CD4-positive, alpha-beta T cell (primary cell): ENCODE data around the gene EFS. TPM values are rescaled to one million over a fixed set of nuclear protein-coding genes. Genes with fewer than 3 reads are reported as not detected.
"Not testable (repeated sequence)": the region's sequence is repeated elsewhere in the genome, so short reads cannot be mapped to it uniquely, and the experiment has no call there.

Source experiments
- ATAC-seq: fragments of 200-7000 bp; cut with Tn5 transposase; one replicate; pipeline ENCODE4 v1.10.0; 2022; ENCODE audit warnings: mild to moderate bottlenecking; ENCODE audit not compliant: poor library complexity
- CTCF ChIA-PET: fragments of 350-600 bp; sonication (Branson Sonifier 250); formaldehyde crosslinking; loops from one replicate; lab custom pipeline; 2021; ENCODE audit warnings: antibody characterized with exemption, inconsistent platforms; lab: Charles Lee
- POLR2A ChIA-PET: fragments of 350-600 bp; sonication (Branson Sonifier 250); formaldehyde crosslinking; loops from one replicate; lab custom pipeline; 2021; ENCODE audit warnings: antibody characterized with exemption, inconsistent platforms; lab: Charles Lee
- DNase-seq, 14 experiments: peaks; one replicate each; pipeline ENCODE4 v3.0.0-alpha.2; 2013 to 2020; ENCODE audit warnings: mixed read lengths in 2 of 14
- H3K27ac ChIP-seq, 2 donors: one replicate each; pipeline versions ENCODE4 v1.5.1 to v1.7.0; 2013; ENCODE audit warnings: low read length in 2 of 2, low read depth in 1 of 2, mild to moderate bottlenecking in 1 of 2
- H3K27me3 ChIP-seq, 2 experiments: 1 replicate in 1 of 2; 2 replicates in 1 of 2; pipeline versions ENCODE4 v1.6.1 to v1.7.0; 2013; ENCODE audit warnings: low read length in 2 of 2, control low read depth in 1 of 2, mild to moderate bottlenecking in 1 of 2, moderate library complexity in 1 of 2; ENCODE audit not compliant: insufficient read depth in 2 of 2, control insufficient read depth in 1 of 2
- H3K36me3 ChIP-seq: one replicate; pipeline ENCODE4 v1.6.1; 2013; ENCODE audit warnings: low read length, control low read depth; ENCODE audit not compliant: insufficient read depth
- H3K4me1 ChIP-seq: one replicate; pipeline ENCODE4 v1.6.1; 2013; ENCODE audit warnings: low read length, control low read depth; ENCODE audit not compliant: insufficient read depth
- H3K4me3 ChIP-seq: one replicate; pipeline ENCODE4 v1.5.1; 2013; ENCODE audit warnings: mild to moderate bottlenecking, low read length, moderate library complexity
- H3K9me3 ChIP-seq, 2 experiments: 1 replicate in 1 of 2; 2 replicates in 1 of 2; pipeline versions ENCODE4 v1.6.1 to v1.7.0; 2013; ENCODE audit warnings: low read length in 2 of 2, mild to moderate bottlenecking in 2 of 2, control low read depth in 1 of 2, moderate library complexity in 1 of 2; ENCODE audit not compliant: control insufficient read depth in 1 of 2, insufficient read depth in 1 of 2
- H3K27ac Mint-ChIP-seq: one replicate; pipeline ENCODE4 v1.8.0; 2020; ENCODE audit warnings: mixed read lengths
- H3K27me3 Mint-ChIP-seq: one replicate; pipeline ENCODE4 v1.8.0; 2021; ENCODE audit warnings: mixed read lengths
- H3K36me3 Mint-ChIP-seq: one replicate; pipeline ENCODE4 v1.8.0; 2021; ENCODE audit warnings: low read depth, mixed read lengths
- H3K4me1 Mint-ChIP-seq: one replicate; pipeline ENCODE4 v1.8.0; 2021; ENCODE audit warnings: low read depth, mixed read lengths
- H3K4me3 Mint-ChIP-seq: one replicate; pipeline ENCODE4 v1.8.0; 2020; ENCODE audit warnings: mild to moderate bottlenecking, mixed read lengths
- H3K9me3 Mint-ChIP-seq: one replicate; pipeline ENCODE4 v1.8.0; 2020; ENCODE audit warnings: mixed read lengths
- intact Hi-C, 2 experiments: fragments of 100-400 bp; cut with DNase I in 1 of 2; cut with micrococcal nuclease in 1 of 2; formaldehyde crosslinking; loops; one replicate each; pipeline versions ENCODE4 v1.15.1 to v1.9.0; 2023 to 2025; cut with DNase I, micrococcal nuclease
- total RNA-seq, 174 experiments: library from RNA in 2 of 174; stranded (reverse) in 2 of 174; gene quantifications; one replicate each; pipeline ENCODE4 v1.2.3 and lab custom pipeline; 2021 to 2026
- TF ChIP-seq, protein P1 (sequence below): fragments of 200-600 bp; IDR thresholded peaks from one replicate; pipeline ENCODE4 v1.8.0; 2022; ENCODE audit warnings: antibody characterized with exemption, mild to moderate bottlenecking

EFS gene
- total RNA-seq, 2 experiments from 2014 or later, result not detected

- Mint-ChIP-seq H3K4me1 (no peaks in the 10 kb centered on the region), H3K4me3 (no peak overlapping the region), H3K9me3 (no peaks in the 10 kb centered on the region), H3K36me3 (no peaks in the 10 kb centered on the region), H3K27me3 (peaks cover 9% of the 10 kb centered on the region), H3K27ac (no peak overlapping the region)
- no peaks in the 10 kb centered on the region for H3K9me3 ChIP-seq
- ChIA-PET CTCF (no interaction called here), POLR2A (no interaction called here)
- H3K27ac ChIP-seq, result no peak overlapping the region
- no peak overlapping the region for H3K4me3 ChIP-seq
- intact Hi-C loops, result no loop called here
- ATAC-seq (no peak), DNase-seq (no peak)
- H3K4me1 ChIP-seq, result no peaks in the 10 kb centered on the region
- peaks cover 4 to 8% of the 10 kb centered on the region in 2 experiments for H3K27me3 ChIP-seq
- TF ChIP-seq, protein P1, sequence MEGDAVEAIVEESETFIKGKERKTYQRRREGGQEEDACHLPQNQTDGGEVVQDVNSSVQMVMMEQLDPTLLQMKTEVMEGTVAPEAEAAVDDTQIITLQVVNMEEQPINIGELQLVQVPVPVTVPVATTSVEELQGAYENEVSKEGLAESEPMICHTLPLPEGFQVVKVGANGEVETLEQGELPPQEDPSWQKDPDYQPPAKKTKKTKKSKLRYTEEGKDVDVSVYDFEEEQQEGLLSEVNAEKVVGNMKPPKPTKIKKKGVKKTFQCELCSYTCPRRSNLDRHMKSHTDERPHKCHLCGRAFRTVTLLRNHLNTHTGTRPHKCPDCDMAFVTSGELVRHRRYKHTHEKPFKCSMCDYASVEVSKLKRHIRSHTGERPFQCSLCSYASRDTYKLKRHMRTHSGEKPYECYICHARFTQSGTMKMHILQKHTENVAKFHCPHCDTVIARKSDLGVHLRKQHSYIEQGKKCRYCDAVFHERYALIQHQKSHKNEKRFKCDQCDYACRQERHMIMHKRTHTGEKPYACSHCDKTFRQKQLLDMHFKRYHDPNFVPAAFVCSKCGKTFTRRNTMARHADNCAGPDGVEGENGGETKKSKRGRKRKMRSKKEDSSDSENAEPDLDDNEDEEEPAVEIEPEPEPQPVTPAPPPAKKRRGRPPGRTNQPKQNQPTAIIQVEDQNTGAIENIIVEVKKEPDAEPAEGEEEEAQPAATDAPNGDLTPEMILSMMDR, result no peak
- no peaks in the 10 kb centered on the region for H3K36me3 ChIP-seq
Measured at GRCh38 chr14:23396781-23397407, 31.9 kb upstream of the EFS start.

- POLR2A ChIA-PET, result no interaction called here
- H3K27me3 Mint-ChIP-seq, result peaks cover 3% of the 10 kb centered on the region
- H3K27ac Mint-ChIP-seq, result no peak overlapping the region
- H3K27ac ChIP-seq, result no peak overlapping the region
- ATAC-seq (no peak), DNase-seq (no peak)
- no peak overlapping the region for H3K4me3 Mint-ChIP-seq
- H3K36me3 ChIP-seq, result no peaks in the 10 kb centered on the region
- CTCF ChIA-PET, result no interaction called here
- H3K4me1 Mint-ChIP-seq, result no peaks in the 10 kb centered on the region
- intact Hi-C loops, result no loop called here
- TF ChIP-seq, protein P1, result no peak
- H3K9me3 ChIP-seq, result no peaks in the 10 kb centered on the region
- H3K4me3 ChIP-seq, result no peak overlapping the region
- H3K9me3 Mint-ChIP-seq, result no peaks in the 10 kb centered on the region
- peaks cover 4 to 8% of the 10 kb centered on the region in 2 experiments for H3K27me3 ChIP-seq
- H3K36me3 Mint-ChIP-seq, result no peaks in the 10 kb centered on the region
- no peaks in the 10 kb centered on the region for H3K4me1 ChIP-seq
Measured at GRCh38 chr14:23396126-23396525, 31.2 kb upstream of the EFS start.

GRCh38 chr14:23392613-23393012, 27.6 kb upstream of the EFS start:
- DNase-seq (no peak), ATAC-seq (no peak)
- no peaks in the 10 kb centered on the region for H3K4me1 Mint-ChIP-seq
- H3K27ac Mint-ChIP-seq, result no peak overlapping the region
- TF ChIP-seq, protein P1, result no peak
- no peaks in the 10 kb centered on the region for H3K4me1 ChIP-seq
- H3K4me3 Mint-ChIP-seq, result no peak overlapping the region
- no peaks in the 10 kb centered on the region for H3K36me3 Mint-ChIP-seq
- intact Hi-C loops, result no loop called here
- ChIA-PET POLR2A (no interaction called here), CTCF (no interaction called here)
- H3K9me3 ChIP-seq, result no peaks in the 10 kb centered on the region
- H3K4me3 ChIP-seq, result no peak overlapping the region
- H3K9me3 Mint-ChIP-seq, result no peaks in the 10 kb centered on the region
- peaks cover 3% of the 10 kb centered on the region for H3K27me3 Mint-ChIP-seq
- H3K27me3 ChIP-seq, result peaks cover 4 to 8% of the 10 kb centered on the region in 2 experiments
- H3K36me3 ChIP-seq, result no peaks in the 10 kb centered on the region
- no peak overlapping the region for H3K27ac ChIP-seq

DNA sequence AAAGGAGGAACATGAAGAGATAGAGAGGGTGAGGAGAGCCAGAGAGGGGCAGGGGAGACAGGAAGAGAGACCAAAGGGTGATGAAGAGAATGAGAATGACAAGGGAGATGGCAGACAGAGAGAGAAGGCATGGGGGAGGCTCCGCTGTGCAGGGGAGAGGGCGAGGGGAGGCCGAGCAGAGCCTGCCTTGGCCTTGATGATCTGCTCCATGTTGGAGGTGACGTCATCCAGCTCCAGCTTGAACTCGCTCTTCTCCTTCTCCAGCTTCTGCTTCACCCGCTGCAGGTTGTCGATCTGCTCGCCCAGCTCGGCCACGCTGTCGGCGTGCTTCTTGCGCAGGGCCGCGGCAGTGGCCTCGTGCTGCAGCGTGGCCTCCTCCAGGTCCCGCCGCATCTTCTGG, 24.9 kb upstream of the EFS start:
- H3K4me1 ChIP-seq, H3K27me3 ChIP-seq, DNase-seq, H3K4me3 Mint-ChIP-seq, H3K4me3 ChIP-seq, H3K36me3 Mint-ChIP-seq, H3K27ac ChIP-seq, ATAC-seq, intact Hi-C loops, CTCF ChIA-PET, H3K27me3 Mint-ChIP-seq, POLR2A ChIA-PET, H3K9me3 ChIP-seq, H3K9me3 Mint-ChIP-seq, H3K4me1 Mint-ChIP-seq, H3K27ac Mint-ChIP-seq, H3K36me3 ChIP-seq: not testable (repeated sequence)
